Natural killer cell treated with Interleukin-12 subunit alpha and Interleukin-12 subunit beta and Interleukin-15 and Interleukin-18, amount 100 ng/mL, for 72 hours (primary cell): ENCODE measurements around the gene TRIM33. TPM values are rescaled to one million over a fixed set of nuclear protein-coding genes. Genes with fewer than 3 reads are reported as not detected.
"Not testable (repeated sequence)": the region's sequence is repeated elsewhere in the genome, so short reads cannot be mapped to it uniquely, and the experiment has no call there.

Source experiments
- ATAC-seq, 2 donors: fragments of 150-1000 bp; cut with Tn5 transposase in 1 of 2; sonication (Bioruptor Pico), chemical (Tn5 transposase) in 1 of 2; 2 replicates each; pipeline ENCODE4 v1.10.0; 2021
- DNase-seq: peaks from one replicate; pipeline ENCODE4 v3.0.0; 2022; ENCODE audit warnings: low spot score
- H3K27ac Mint-ChIP-seq, 2 donors: 1 replicate in 1 of 2; 2 replicates in 1 of 2; pipeline ENCODE4 v1.8.0; 2022; ENCODE audit warnings: mixed read lengths in 2 of 2, mild to moderate bottlenecking in 1 of 2, moderate library complexity in 1 of 2
- H3K27me3 Mint-ChIP-seq, 2 donors: 1 replicate in 1 of 2; 2 replicates in 1 of 2; pipeline ENCODE4 v1.8.0; 2022; ENCODE audit warnings: mixed read lengths in 2 of 2
- H3K36me3 Mint-ChIP-seq: one replicate; pipeline ENCODE4 v1.8.0; 2022; ENCODE audit warnings: mixed read lengths
- H3K4me1 Mint-ChIP-seq, 2 donors: 1 replicate in 1 of 2; 2 replicates in 1 of 2; pipeline ENCODE4 v1.8.0; 2022; ENCODE audit warnings: low read depth in 2 of 2, mixed read lengths in 2 of 2, mild to moderate bottlenecking in 1 of 2
- H3K4me3 Mint-ChIP-seq: one replicate; pipeline ENCODE4 v1.8.0; 2022; ENCODE audit warnings: mixed read lengths
- H3K9me3 Mint-ChIP-seq: 2 replicates; pipeline ENCODE4 v1.8.0; 2022; ENCODE audit warnings: mixed read lengths
- total RNA-seq, 2 donors: library from RNA; stranded (reverse); gene quantifications; one replicate each; pipeline ENCODE4 v1.2.3, GENCODE V29; 2022

TRIM33 gene
- total RNA-seq, 2 donors from 2014 or later: 48.1 to 55.7 TPM

- Mint-ChIP-seq H3K27me3 (no peaks in the 10 kb centered on the region), H3K4me3 (peak overlapping the region; percentile 12)
- ATAC-seq: no peak
These were observed 143.2 kb downstream of the TRIM33 start for GRCh38 chr1:114367810-114368209.

GRCh38 chr1:114363230-114363629, 147.8 kb downstream of the TRIM33 start:
- H3K27me3 Mint-ChIP-seq, DNase-seq, H3K9me3 Mint-ChIP-seq, ATAC-seq, H3K4me3 Mint-ChIP-seq, H3K27ac Mint-ChIP-seq, H3K4me1 Mint-ChIP-seq: not testable (repeated sequence)
- H3K36me3 Mint-ChIP-seq: peaks cover 12% of the 10 kb centered on the region

More at GRCh38 chr1:114367810-114368209, 143.2 kb downstream of the TRIM33 start:
- Mint-ChIP-seq H3K36me3 (peaks cover 12% of the 10 kb centered on the region), H3K4me1 (no peaks in the 10 kb centered on the region), H3K27ac (no peak overlapping the region), H3K9me3 (no peaks in the 10 kb centered on the region)
- DNase-seq: no peak

DNA sequence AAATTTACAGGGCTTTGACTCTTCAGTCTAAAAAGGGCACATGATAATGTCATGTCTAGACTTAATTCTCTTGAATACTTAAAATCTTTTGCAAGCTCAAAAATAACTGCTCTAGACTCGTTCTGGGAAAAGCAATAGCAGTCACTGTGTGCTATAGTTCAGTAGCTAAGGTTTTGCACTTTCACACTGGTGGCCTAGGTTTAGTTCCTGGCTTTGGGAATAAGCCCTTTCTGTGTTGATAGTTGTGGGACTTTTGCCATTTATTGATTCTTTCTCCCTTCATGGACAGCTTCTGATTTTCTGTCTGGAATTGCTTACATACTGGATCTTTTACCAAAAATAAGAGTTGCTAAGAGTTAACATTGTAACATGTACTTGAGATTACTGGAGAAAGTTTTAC, 151.2 kb downstream of the TRIM33 start:
- no peak overlapping the region for H3K4me3 Mint-ChIP-seq
- H3K4me1 Mint-ChIP-seq: no peaks in the 10 kb centered on the region
- H3K27ac Mint-ChIP-seq: no peak overlapping the region
- H3K36me3 Mint-ChIP-seq: peaks cover 12% of the 10 kb centered on the region
- no peak for DNase-seq
- peaks cover 0 to 2% of the 10 kb centered on the region in 2 donors for H3K27me3 Mint-ChIP-seq
- no peak for ATAC-seq
- no peaks in the 10 kb centered on the region for H3K9me3 Mint-ChIP-seq

- Mint-ChIP-seq H3K4me3 (no peak overlapping the region), H3K27ac (no peak overlapping the region), H3K9me3 (no peaks in the 10 kb centered on the region), H3K36me3 (no peaks in the 10 kb centered on the region), H3K27me3 (peaks cover 0 to 2% of the 10 kb centered on the region in 2 donors), H3K4me1 (peaks cover 5 to 9% of the 10 kb centered on the region in 2 donors)
- no peak for DNase-seq
- ATAC-seq: no peak
These were observed 155.8 kb downstream of the TRIM33 start for GRCh38 chr1:114355240-114355639.

GRCh38 chr1:114353262-114353661, 157.7 kb downstream of the TRIM33 start:
- ATAC-seq (peak; percentile 50 to 51), DNase-seq (no peak)
- no peaks in the 10 kb centered on the region for H3K9me3 Mint-ChIP-seq
- no peak overlapping the region for H3K4me3 Mint-ChIP-seq
- peaks cover 5 to 9% of the 10 kb centered on the region in 2 donors for H3K4me1 Mint-ChIP-seq
- peaks cover 0 to 2% of the 10 kb centered on the region in 2 donors for H3K27me3 Mint-ChIP-seq
- no peaks in the 10 kb centered on the region for H3K36me3 Mint-ChIP-seq
- no peak overlapping the region for H3K27ac Mint-ChIP-seq

DNA sequence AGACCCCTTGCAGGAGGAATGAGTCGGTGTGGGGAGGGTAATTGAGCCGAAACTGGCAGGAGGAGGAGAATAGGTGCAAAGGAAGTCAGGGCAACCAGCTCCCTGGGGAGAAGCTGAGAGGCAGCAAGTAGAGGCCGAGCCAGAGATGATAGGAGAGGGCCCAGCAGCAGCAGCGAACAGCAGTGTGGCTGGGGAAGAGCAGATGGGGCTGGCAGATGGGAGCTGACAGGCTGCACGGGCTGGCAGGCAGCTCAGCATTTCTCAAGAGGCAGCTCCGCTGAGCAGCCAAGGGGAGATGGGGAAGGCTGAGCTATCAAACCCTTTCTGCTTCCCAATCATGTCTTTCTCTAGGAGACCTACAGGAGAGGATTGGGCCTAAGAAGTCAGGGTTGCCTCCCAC, 158.2 kb downstream of the TRIM33 start:
- Mint-ChIP-seq H3K4me3 (no peak overlapping the region), H3K9me3 (no peaks in the 10 kb centered on the region), H3K36me3 (no peaks in the 10 kb centered on the region), H3K4me1 (peaks cover 5 to 9% of the 10 kb centered on the region in 2 donors), H3K27me3 (peaks cover 0 to 2% of the 10 kb centered on the region in 2 donors), H3K27ac (no peak overlapping the region)
- DNase-seq: no peak
- no peak for ATAC-seq

DNA sequence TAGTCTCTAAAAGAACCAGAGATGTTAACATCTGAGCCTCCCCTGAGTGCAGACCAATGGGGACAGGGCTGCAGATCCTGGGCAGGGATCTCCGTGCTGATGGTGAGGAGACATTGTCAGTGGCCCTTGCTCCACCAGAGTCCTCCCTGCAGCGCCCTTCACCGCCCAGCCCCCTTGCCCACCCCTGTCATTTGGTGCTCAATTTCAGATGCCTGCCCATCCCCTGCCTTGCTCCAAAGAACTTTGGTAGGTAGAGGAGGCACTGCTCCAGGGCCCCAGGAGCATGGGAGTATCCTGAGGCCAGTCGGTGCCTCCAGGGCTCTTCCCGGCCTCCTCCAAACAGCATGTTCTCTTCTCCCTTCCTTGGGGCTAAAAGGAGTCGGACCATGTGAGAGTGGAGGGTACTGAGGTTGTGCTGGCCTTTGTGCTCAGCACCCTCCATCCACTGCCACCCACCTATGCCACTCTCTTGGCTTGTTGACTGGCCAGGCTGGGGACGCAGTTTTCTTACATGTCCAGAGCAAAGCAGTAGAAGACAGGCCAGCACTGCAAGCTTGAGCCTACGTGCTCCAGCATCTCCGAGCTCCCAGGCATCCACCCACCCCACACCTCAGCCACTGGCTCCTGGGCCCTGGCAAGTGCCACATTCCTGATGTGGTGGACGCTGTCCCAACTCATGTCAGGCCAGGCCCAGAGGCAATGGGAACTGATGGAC, 160.1 kb downstream of the TRIM33 start:
- peaks cover 18 to 23% of the 10 kb centered on the region in 2 donors for H3K4me1 Mint-ChIP-seq
- H3K36me3 Mint-ChIP-seq: no peaks in the 10 kb centered on the region
- DNase-seq (no peak), ATAC-seq (no peak)
- H3K27ac Mint-ChIP-seq: no peak overlapping the region
- H3K27me3 Mint-ChIP-seq: peaks cover 0 to 2% of the 10 kb centered on the region in 2 donors
- no peaks in the 10 kb centered on the region for H3K9me3 Mint-ChIP-seq
- H3K4me3 Mint-ChIP-seq: no peak overlapping the region

DNA sequence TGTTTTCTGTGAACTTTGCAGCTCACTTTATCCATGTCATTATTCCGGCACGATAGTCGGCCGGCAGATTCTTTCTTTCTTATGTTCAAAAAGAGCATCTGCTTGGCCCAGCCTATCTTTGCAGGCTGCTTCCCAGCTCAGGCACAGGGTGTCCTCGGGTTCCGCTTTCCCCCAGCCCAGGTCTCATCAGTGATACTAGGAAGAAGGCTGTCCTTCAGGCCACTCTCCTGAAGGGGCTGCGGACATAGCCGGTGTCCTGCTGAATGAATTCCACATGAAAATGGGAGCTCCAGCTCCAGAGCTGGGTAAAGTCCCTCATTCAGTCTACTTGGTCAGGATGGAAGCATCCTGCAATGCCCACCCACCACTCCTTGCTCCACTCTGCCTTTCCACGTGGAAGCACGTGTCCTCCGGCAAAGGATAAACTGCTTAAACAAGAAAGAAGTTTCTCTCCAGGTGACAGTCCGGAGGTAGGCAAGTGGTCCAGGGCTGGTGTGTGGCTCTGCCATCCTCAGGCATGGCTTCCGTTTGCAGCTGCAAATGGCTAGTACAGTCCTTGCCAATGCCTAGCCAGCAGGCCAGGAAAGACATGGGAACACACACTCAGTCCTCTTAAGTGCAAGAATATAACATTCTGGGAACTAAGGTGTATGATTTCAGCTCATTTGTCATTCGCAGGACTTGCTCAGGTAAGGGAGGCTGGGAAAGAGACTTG, 161.0 kb downstream of the TRIM33 start:
- no peak for DNase-seq
- H3K27ac Mint-ChIP-seq: no peak overlapping the region
- H3K4me1 Mint-ChIP-seq: peaks cover 26 to 28% of the 10 kb centered on the region in 2 donors
- ATAC-seq: no peak
- peaks cover 0 to 1% of the 10 kb centered on the region in 2 donors for H3K27me3 Mint-ChIP-seq
- no peaks in the 10 kb centered on the region for H3K9me3 Mint-ChIP-seq
- H3K36me3 Mint-ChIP-seq: no peaks in the 10 kb centered on the region
- H3K4me3 Mint-ChIP-seq: no peak overlapping the region

DNA sequence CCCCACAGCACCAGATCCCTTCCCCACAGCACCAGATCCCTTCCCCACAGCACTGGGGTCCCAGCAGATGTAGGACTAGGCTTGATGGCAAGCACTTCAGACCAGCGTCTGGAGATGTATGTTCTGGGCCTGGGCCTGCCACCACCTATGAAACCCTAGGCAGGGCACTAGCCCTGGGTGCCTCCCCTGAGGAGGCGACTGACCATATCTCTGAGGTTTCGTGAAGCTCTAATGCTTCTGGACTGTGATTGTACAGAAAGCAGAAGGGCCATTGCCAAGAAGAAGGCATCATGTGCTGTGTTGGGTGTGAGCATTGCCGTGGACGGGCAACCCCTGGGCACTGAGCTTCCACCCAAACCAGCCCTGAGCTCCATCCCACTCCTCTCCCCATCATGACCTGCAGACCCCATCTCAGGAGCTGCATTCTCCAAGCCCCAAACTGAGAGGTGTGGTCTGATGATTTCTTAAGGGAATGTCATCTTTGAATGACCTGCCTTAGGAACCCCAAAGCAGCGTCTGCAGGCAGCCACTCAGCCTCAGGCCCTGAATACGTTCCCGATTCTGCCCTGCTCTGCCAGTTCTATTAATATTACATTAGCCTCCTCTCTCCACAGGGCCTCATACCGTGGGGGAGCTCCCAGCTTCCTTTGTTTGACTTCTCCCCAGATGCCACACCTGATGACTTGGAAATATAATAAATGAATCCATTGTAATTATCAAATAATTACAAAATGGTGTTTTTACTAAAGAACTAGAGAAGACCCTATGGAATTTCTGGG, 163.4 kb downstream of the TRIM33 start:
- H3K27me3 Mint-ChIP-seq: no peaks in the 10 kb centered on the region
- no peak overlapping the region for H3K27ac Mint-ChIP-seq
- no peaks in the 10 kb centered on the region for H3K36me3 Mint-ChIP-seq
- no peak overlapping the region for H3K4me3 Mint-ChIP-seq
- DNase-seq: no peak
- H3K9me3 Mint-ChIP-seq: no peaks in the 10 kb centered on the region
- H3K4me1 Mint-ChIP-seq: peaks cover 25 to 29% of the 10 kb centered on the region in 2 donors
- ATAC-seq: no peak

DNA sequence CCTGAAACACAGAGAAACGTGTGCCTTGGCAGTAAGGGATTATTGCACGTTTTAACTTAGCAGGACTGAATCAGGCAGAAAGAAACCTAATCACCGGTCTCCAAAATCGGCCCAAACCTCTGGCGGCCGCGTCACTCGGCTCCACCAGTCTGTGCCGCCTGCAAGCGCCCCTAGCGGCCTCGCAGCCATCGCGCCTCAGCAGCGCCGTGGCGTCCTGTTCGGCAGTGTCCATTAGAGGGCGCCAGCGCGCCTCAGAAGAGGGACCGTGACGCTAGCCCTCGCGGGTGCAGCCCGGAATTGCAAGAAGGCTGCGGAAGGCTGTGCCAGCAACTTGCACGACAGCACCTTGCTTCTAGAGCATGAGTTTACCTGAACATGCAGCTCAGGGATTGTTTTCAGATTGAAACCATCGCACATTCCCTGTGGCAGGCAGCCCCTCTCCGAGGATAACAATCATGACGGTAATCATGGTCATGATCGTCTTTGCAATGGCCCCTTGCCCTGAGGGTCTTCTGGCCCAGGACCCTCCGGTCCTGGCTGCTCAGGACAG, 164.4 kb downstream of the TRIM33 start:
- Mint-ChIP-seq H3K27me3 (no peaks in the 10 kb centered on the region), H3K4me3 (peak overlapping the region; percentile 95), H3K27ac (peak overlapping the region; percentile 87 to 97), H3K9me3 (no peaks in the 10 kb centered on the region), H3K36me3 (no peaks in the 10 kb centered on the region), H3K4me1 (peaks cover 31 to 36% of the 10 kb centered on the region in 2 donors)
- DNase-seq: peak; percentile 94
- peak; percentile 96 to 98 for ATAC-seq

GRCh38 chr1:114345930-114346479, 165.0 kb downstream of the TRIM33 start:
- Mint-ChIP-seq H3K27ac (peak overlapping the region; percentile 87 to 97), H3K9me3 (peaks cover 4% of the 10 kb centered on the region), H3K4me1 (peaks cover 37 to 41% of the 10 kb centered on the region in 2 donors), H3K4me3 (peak overlapping the region; percentile 95), H3K36me3 (no peaks in the 10 kb centered on the region), H3K27me3 (no peaks in the 10 kb centered on the region)
- ATAC-seq: peak; percentile 4 to 28
- no peak for DNase-seq

- Mint-ChIP-seq H3K4me3 (peak overlapping the region; percentile 95), H3K4me1 (peaks cover 48 to 54% of the 10 kb centered on the region in 2 donors), H3K27ac (peak overlapping the region; percentile 87 to 97), H3K9me3 (peaks cover 7% of the 10 kb centered on the region), H3K27me3 (no peaks in the 10 kb centered on the region), H3K36me3 (no peaks in the 10 kb centered on the region)
- ATAC-seq: no peak
- no peak for DNase-seq
These were observed 166.3 kb downstream of the TRIM33 start for GRCh38 chr1:114344656-114345055.
